Uterus (tissue), 4 donors: ENCODE data around the gene PTH2R. TPM values are rescaled to one million over a fixed set of nuclear protein-coding genes. Genes with fewer than 3 reads are reported as not detected.

Source experiments
- DNase-seq, 2 donors: peaks; one replicate each; pipeline ENCODE4 v3.0.0-alpha.2; 2019 to 2020
- H3K27ac ChIP-seq, 2 donors: fragments of 200-600 bp; sonication (generic); 1 replicate in 1 of 2; 2 replicates in 1 of 2; pipeline ENCODE4 v1.5.1; 2016 to 2018
- H3K27me3 ChIP-seq, 2 donors: fragments of 200-600 bp; sonication (generic); one replicate each; pipeline ENCODE4 v1.5.1; 2018 to 2019; ENCODE audit warnings: control low read depth in 1 of 2
- H3K36me3 ChIP-seq, 2 donors: fragments of 200-600 bp; sonication (generic); one replicate each; pipeline ENCODE4 v1.5.1; 2019; ENCODE audit warnings: control low read depth in 1 of 2
- H3K4me1 ChIP-seq, 2 donors: fragments of 200-600 bp; sonication (generic); one replicate each; pipeline ENCODE4 v1.5.1; 2018 to 2019; ENCODE audit warnings: control low read depth in 1 of 2
- H3K4me3 ChIP-seq, 2 donors: fragments of 200-600 bp; sonication (generic); 1 replicate in 1 of 2; 2 replicates in 1 of 2; pipeline ENCODE4 v1.5.1; 2018 to 2019; ENCODE audit warnings: mild to moderate bottlenecking in 1 of 2
- H3K9me3 ChIP-seq, 2 donors: fragments of 200-600 bp; sonication (generic); one replicate each; pipeline ENCODE4 v1.5.1; 2019; ENCODE audit warnings: control low read depth in 1 of 2
- POLR2A ChIP-seq, 2 donors: fragments of 450-650 bp; IDR thresholded peaks; one replicate each; pipeline ENCODE4 v1.6.1; 2016; ENCODE audit warnings: antibody characterized with exemption in 2 of 2, mild to moderate bottlenecking in 1 of 2, moderate library complexity in 1 of 2
- intact Hi-C: fragments of 100-400 bp; cut with DNase I; formaldehyde crosslinking; loops from one replicate; pipeline ENCODE4 v1.15.1; 2023; ENCODE audit warnings: low total_unique reads
- total RNA-seq, 4 donors: library from RNA; depleted of rRNA in 3 of 4; stranded (reverse); fragments of >200 nt in 3 of 4; gene quantifications; one replicate each; pipeline versions ENCODE4 v1.1.0 to v1.2.4, GENCODE V29; 2014 to 2023
- TF ChIP-seq, protein P1 (sequence below), 4 experiments: fragments of 200-600 bp in 2 of 4; fragments of 450-650 bp in 2 of 4; sonication (generic) in 2 of 4; IDR thresholded peaks; one replicate each; pipeline ENCODE4 v1.5.1; 2016 to 2019; ENCODE audit warnings: antibody characterized with exemption in 4 of 4, mild to moderate bottlenecking in 2 of 4, moderate library complexity in 1 of 4
- donor health status: DM: yes; HTN: yes; CAD: no.

Gene PTH2R, protein sequence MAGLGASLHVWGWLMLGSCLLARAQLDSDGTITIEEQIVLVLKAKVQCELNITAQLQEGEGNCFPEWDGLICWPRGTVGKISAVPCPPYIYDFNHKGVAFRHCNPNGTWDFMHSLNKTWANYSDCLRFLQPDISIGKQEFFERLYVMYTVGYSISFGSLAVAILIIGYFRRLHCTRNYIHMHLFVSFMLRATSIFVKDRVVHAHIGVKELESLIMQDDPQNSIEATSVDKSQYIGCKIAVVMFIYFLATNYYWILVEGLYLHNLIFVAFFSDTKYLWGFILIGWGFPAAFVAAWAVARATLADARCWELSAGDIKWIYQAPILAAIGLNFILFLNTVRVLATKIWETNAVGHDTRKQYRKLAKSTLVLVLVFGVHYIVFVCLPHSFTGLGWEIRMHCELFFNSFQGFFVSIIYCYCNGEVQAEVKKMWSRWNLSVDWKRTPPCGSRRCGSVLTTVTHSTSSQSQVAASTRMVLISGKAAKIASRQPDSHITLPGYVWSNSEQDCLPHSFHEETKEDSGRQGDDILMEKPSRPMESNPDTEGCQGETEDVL
- total RNA-seq, result 1 to 10 TPM in 1 of 4 donors, under 1 TPM in 1, not detected in 2; 0.70 to 1.7 TPM

- H3K4me1 ChIP-seq, result no peaks in the 10 kb centered on the region
- no peak within 1 kb of the TSS for H3K27ac ChIP-seq
- H3K4me3 ChIP-seq, result no peak within 1 kb of the TSS
- H3K9me3 ChIP-seq, result no peaks in the 10 kb centered on the region
- H3K27me3 ChIP-seq, result no peaks in the 10 kb centered on the region
- intact Hi-C loops, result no loop called here
- H3K36me3 ChIP-seq, result no peaks in the 10 kb centered on the region
- TF ChIP-seq, protein P1, sequence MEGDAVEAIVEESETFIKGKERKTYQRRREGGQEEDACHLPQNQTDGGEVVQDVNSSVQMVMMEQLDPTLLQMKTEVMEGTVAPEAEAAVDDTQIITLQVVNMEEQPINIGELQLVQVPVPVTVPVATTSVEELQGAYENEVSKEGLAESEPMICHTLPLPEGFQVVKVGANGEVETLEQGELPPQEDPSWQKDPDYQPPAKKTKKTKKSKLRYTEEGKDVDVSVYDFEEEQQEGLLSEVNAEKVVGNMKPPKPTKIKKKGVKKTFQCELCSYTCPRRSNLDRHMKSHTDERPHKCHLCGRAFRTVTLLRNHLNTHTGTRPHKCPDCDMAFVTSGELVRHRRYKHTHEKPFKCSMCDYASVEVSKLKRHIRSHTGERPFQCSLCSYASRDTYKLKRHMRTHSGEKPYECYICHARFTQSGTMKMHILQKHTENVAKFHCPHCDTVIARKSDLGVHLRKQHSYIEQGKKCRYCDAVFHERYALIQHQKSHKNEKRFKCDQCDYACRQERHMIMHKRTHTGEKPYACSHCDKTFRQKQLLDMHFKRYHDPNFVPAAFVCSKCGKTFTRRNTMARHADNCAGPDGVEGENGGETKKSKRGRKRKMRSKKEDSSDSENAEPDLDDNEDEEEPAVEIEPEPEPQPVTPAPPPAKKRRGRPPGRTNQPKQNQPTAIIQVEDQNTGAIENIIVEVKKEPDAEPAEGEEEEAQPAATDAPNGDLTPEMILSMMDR (IDR thresholded peaks at IDR 0.05), result no peak
- no peak for TF ChIP-seq POLR2A (IDR thresholded peaks at IDR 0.05)
- no peak for DNase-seq
Observed at GRCh38 chr2:208406474-208407451, at the start of gene PTH2R. PTH2R (plus strand) TSS chr2:208406792; CDS start chr2:208407044, 252 bp downstream.

DNA sequence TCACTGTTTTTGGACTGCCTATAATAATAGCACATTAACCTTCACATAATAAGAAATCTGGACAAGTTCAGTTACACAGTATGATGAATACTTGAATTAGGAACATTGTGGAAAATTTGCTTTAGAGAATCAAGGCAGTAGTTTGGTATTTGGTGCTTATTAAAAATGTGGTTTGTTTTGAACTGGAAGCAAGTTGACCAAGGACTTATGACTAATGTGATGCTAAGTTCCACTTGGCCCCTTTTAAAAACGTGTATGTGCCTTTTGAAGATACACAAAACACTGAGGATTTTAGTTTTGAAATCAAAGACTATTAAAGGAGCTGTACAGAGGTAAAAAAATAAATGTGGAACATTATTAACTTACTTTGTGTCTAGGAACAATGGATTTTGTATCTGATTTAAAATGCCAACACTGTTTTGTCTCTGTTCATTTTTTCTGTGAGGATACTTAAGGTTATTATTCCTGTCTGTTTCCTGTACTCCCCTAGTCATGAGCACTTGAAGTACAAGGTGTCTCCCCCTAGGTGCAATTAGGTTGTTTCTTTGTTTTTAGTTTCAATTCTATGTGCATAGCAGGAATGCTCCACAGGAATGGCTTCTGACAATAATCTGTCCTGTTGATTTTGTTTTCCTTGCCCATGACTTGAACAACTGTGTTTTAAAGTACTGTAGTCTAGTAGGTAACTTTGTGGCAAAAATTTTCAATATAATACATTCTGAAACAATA lies 49.6 kb upstream of the PTH2R start:
- no peaks in the 10 kb centered on the region for H3K27me3 ChIP-seq
- peaks cover 0 to 3% of the 10 kb centered on the region in 2 donors for H3K4me1 ChIP-seq
- intact Hi-C loops, result no loop called here
- no peak overlapping the region for H3K4me3 ChIP-seq
- TF ChIP-seq, protein P1 (IDR thresholded peaks at IDR 0.05), result no peak
- no peak for TF ChIP-seq POLR2A (IDR thresholded peaks at IDR 0.05)
- no peak for DNase-seq
- H3K9me3 ChIP-seq, result no peaks in the 10 kb centered on the region
- no peak overlapping the region for H3K27ac ChIP-seq
- no peaks in the 10 kb centered on the region for H3K36me3 ChIP-seq

DNA sequence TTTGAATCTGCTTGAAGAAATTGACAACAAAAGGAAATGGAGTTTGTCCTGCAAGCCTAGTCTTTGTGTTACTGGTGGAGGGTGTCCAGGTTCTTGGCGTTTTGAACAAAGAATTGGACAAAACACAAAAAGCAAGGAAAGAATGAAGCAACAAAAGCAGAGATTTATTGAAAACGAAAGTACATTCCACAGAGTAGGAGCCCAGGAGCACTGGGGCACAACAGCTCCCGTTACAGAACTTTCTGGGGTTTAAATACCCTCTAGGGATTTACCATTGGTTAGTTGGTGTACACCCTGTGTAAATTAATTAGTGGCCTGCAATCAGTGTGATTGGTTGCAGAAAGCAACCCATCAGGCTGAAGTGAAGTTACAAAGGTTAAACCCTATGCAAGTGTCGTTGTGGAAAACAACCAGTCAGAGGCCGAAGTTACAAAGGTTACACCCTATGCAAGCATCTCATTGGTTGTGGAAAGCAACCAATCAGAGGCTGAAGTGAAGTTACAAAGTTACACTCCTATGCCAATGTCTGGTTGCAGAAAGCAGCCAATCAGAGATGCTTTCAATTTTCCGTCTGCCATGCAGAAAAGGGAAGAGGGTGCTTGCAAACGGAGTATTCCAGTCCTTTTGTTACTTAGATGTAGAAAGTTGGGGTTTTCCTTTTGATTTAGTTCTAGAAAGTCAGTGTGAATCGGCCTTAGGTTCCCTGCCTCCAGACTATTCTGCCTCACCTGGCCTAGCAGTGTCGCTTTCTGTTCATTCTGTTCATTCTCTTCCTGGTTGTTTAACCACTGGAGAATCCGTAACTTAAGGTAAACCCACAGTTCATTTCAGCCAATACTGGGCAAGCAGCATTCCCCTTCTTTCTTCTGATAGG lies 47.6 kb upstream of the PTH2R start:
- no peaks in the 10 kb centered on the region for H3K27me3 ChIP-seq

GRCh38 chr2:208359632-208359986 lies 47.0 kb upstream of the PTH2R start:
- peak in 1 of 2 donors; percentile 17 for TF ChIP-seq POLR2A (IDR thresholded peaks at IDR 0.05)
- TF ChIP-seq, protein P1 (IDR thresholded peaks at IDR 0.05), result no peak
- Histone ChIP-seq H3K9me3 (no peaks in the 10 kb centered on the region), H3K4me3 (peak overlapping the region in 1 of 2 donors; percentile 17), H3K27me3 (no peaks in the 10 kb centered on the region), H3K36me3 (no peaks in the 10 kb centered on the region), H3K27ac (peak overlapping the region in 1 of 2 donors; percentile 50), H3K4me1 (peaks cover 0 to 3% of the 10 kb centered on the region in 2 donors)
- intact Hi-C loops, result no loop called here
- DNase-seq, result peak in 1 of 2 donors; percentile 62

More for the DNA sequence above, 47.6 kb upstream of the PTH2R start:
- Histone ChIP-seq H3K36me3 (no peaks in the 10 kb centered on the region), H3K4me1 (peaks cover 0 to 3% of the 10 kb centered on the region in 2 donors), H3K9me3 (no peaks in the 10 kb centered on the region), H3K27ac (peak overlapping the region; percentile 0 to 38), H3K4me3 (no peak overlapping the region)
- intact Hi-C loops, result no loop called here
- TF ChIP-seq, protein P1 (IDR thresholded peaks at IDR 0.05), result no peak
- TF ChIP-seq POLR2A (IDR thresholded peaks at IDR 0.05), result no peak
- DNase-seq, result no peak
